GM19468 (cell line): ENCODE results near the gene CNKSR2.

Experiments used
- ATAC-seq: cut with Tn5 transposase; IDR thresholded peaks from one replicate; pipeline ENCODE4 v1.9.1; 2021; ENCODE audit warnings: mild to moderate bottlenecking, moderate library complexity, moderate number of reproducible peaks; ENCODE audit not compliant: unreplicated experiment; ENCODE audit errors: extremely low read depth

Gene CNKSR2

GRCh38 chrX:21660156-21660555, 285.9 kb downstream of the CNKSR2 start:
- ATAC-seq, result no peak

- ATAC-seq, result no peak
These were observed 287.1 kb downstream of the CNKSR2 start for GRCh38 chrX:21661316-21661715.

- ATAC-seq, result no peak
These were observed 288.5 kb downstream of the CNKSR2 start for GRCh38 chrX:21662761-21663160.

GRCh38 chrX:21666252-21666651, 292.0 kb downstream of the CNKSR2 start:
- ATAC-seq, result no peak

GRCh38 chrX:21666679-21667078, 292.5 kb downstream of the CNKSR2 start:
- no peak for ATAC-seq

- no peak for ATAC-seq
These were observed 300.4 kb downstream of the CNKSR2 start for GRCh38 chrX:21674430-21675186.

- no peak for ATAC-seq
These were observed 301.7 kb downstream of the CNKSR2 start for GRCh38 chrX:21675931-21676330.

GRCh38 chrX:21678048-21678612, 303.9 kb downstream of the CNKSR2 start:
- ATAC-seq, result no peak

- no peak for ATAC-seq
These were observed 309.7 kb downstream of the CNKSR2 start for GRCh38 chrX:21683941-21684340.

GRCh38 chrX:21691512-21692018, 317.3 kb downstream of the CNKSR2 start:
- no peak for ATAC-seq

- ATAC-seq, result no peak
These were observed 324.1 kb downstream of the CNKSR2 start for GRCh38 chrX:21698272-21698671.

GRCh38 chrX:21699136-21699535, 324.9 kb downstream of the CNKSR2 start:
- ATAC-seq, result no peak

GRCh38 chrX:21700275-21700674, 326.1 kb downstream of the CNKSR2 start:
- ATAC-seq, result no peak

- ATAC-seq, result no peak
These were observed 326.7 kb downstream of the CNKSR2 start for GRCh38 chrX:21700967-21701366.

GRCh38 chrX:21702725-21703124, 328.5 kb downstream of the CNKSR2 start:
- ATAC-seq, result no peak
